ENCODE data around the gene C12orf57.

The C12orf57 gene

DNA sequence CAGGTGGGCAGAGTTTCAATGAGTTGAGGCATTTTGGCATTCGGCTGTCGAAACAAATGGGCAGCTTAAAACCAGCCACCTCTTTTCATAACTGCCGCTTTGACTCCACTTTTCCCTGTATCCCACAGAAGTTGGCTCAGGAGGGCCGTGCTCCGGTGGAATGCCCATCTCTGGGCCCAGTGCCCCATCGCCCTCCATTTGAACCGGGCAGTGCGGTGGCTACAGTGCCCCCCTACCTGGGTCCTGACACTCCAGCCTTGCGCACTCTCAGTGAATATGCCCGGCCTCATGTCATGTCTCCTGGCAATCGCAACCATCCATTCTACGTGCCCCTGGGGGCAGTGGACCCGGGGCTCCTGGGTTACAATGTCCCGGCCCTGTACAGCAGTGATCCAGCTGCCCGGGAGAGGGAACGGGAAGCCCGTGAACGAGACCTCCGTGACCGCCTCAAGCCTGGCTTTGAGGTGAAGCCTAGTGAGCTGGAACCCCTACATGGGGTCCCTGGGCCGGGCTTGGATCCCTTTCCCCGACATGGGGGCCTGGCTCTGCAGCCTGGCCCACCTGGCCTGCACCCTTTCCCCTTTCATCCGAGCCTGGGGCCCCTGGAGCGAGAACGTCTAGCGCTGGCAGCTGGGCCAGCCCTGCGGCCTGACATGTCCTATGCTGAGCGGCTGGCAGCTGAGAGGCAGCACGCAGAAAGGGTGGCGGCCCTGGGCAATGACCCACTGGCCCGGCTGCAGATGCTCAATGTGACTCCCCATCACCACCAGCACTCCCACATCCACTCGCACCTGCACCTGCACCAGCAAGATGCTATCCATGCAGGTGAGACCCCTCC lies 5.2 kb upstream of the C12orf57 start:
- no peak for DNase-seq

DNA sequence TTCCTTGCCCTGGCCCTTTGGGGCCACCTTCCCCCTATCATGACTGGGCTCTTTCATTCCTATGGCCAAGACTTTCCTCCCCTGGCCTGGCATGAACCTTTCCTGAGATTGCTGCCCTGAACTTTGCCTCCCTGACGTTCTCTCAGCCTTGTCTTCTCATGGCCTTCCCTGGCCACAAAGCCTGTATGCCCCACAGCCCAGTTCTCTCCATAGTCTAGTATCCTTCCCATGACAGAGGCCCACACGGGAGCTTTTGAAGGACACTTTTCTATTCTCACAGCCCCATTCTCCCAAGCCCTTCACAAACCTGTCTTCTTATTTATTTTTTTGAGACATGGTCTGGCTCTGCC lies 4.7 kb upstream of the C12orf57 start:
- DNase-seq: no peak

DNA sequence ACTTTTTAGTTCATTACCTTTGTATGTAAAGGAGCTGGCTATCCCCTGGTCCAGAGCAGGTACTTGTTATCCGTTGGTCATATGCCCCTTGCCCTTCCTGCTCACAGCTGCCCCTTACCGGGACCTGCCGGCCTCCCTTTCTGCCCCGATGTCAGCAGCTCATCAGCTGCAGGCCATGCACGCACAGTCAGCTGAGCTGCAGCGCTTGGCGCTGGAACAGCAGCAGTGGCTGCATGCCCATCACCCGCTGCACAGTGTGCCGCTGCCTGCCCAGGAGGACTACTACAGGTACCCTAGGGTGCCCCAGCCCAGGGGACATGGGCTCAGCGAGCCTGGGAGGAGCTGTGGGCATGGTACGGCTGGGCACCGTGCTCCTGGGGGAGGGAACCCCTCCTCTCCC lies 2.6 kb upstream of the C12orf57 start:
- no peak for DNase-seq

DNA sequence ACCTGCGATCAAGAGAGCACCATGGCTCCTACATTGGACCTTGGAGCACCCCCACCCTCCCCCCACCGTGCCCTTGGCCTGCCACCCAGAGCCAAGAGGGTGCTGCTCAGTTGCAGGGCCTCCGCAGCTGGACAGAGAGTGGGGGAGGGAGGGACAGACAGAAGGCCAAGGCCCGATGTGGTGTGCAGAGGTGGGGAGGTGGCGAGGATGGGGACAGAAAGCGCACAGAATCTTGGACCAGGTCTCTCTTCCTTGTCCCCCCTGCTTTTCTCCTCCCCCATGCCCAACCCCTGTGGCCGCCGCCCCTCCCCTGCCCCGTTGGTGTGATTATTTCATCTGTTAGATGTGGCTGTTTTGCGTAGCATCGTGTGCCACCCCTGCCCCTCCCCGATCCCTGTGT lies 2.0 kb upstream of the C12orf57 start:
- DNase-seq: no peak

DNA sequence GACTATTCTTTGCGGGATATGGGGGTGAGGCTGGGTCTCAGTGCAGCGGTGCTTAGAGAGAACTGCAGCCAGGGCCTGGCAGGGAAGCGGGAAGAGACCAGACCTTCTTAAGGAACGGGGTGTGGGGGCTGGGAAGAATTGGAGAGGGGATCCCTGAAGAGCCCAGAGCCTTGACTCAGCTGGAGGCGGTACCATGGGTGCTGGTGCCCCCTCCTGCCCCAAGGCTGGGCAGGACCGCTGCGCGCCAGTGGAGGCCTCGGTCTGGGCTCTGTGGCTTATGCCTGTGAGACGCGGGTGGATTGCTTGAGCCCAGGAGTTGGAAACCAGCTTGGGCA lies 1.5 kb upstream of the C12orf57 start:
- DNase-seq: no peak

DNA sequence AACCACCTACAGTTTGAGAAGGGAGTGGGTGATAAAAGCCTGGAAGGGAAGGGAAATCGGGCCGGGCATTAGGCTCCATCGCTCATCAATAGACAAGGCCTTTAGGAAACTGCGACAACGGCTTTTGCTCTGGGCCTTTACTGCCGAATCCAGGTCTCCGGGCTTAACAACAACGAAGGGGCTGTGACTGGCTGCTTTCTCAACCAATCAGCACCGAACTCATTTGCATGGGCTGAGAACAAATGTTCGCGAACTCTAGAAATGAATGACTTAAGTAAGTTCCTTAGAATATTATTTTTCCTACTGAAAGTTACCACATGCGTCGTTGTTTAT lies 467 bp upstream of the C12orf57 start:
- DNase-seq: peak; percentile 43

DNA sequence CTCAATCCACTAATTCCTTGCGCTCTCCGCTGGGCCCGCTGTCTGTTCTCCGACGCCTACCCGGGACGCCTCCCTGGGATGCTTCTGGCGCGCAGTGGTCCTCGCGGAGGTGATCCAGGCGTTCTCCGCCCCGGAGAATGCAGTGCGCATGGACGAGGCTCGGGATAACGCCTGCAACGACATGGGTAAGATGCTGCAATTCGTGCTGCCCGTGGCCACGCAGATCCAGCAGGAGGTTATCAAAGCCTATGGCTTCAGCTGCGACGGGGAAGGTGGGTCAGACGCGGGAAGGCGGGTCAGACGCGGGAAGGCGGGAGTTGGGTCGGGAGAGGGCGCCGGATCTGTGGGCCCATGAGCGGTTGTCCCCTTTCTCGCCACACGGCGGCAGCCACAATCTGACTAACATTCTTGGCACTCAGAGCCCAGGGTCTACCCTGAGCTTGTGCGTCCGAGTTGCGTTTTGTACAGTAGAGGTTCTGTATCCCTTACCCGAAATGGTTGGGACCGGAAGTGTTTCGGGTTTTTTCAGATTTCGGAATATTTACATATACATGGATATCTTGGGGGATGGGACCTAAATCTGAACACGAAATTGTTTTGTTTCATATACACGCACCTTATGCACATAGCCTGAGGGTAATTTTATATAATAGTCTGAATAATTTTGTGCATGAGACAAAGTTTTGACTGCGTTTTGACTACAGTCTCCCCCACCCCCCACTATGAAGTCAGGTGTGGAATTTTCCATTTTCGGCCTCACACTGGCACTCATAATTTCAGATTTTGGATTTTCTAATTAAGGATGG lies 762 bp downstream of the C12orf57 start:
- DNase-seq: peak; percentile 89

DNA sequence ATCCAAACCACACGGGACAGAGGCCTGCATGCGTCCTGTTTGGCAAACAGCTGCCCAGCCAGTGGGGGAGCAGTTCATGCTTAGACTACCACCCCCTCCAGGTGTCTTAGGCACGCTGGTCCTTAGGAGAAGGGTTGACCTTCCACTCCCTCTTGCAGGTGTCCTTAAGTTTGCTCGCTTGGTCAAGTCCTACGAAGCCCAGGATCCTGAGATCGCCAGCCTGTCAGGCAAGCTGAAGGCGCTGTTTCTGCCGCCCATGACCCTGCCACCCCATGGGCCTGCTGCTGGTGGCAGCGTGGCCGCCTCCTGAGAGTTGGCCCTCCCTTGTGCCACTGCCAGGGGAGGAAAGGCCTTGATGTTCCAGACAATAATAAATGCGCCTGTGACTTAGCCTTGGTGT lies 1.8 kb downstream of the C12orf57 start:
- DNase-seq: no peak

DNA sequence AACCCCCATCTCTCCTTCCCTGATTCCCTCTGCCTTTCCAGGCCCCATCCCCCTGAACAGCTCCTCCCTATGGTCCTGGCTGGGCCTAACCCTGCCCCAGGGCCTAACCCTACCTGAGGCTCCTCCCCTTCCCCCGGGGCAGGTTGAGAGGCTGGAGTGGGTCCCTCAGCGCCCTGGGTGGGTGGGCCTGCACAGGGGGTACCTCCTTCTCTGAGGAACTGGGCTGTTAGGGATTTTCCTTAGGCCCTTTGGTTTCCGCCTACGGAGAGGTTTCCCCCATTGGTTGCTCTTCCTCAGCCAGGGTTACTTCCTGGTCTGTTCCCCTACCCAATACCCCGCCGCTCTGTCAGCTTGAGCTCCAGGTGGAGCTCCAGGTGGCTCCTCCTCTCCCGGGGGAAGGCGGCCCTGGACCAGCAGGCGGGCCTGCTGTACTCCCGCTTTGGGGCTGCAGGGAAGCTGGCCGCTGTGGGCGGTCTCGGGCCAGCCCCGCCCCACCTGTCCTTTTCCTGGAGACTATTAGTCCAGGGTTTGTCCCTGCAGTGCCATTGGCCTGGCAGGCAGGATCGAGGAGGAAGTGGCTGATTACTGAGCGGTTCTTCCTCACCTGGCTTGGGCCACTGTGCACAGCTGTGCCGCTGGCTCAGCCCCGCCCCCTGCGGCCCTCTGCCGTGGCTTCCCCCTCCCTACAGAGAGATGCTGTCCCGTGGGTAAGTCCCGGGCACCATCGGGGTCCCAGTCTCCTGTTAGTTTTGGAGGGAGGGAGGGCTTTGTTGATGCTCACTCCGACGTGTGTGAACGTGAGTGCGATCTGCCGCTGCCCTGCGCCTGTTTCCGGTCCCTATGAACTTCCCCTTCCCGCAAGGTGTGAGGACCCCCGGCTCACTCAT lies 2.5 kb downstream of the C12orf57 start:
- no peak for DNase-seq

DNA sequence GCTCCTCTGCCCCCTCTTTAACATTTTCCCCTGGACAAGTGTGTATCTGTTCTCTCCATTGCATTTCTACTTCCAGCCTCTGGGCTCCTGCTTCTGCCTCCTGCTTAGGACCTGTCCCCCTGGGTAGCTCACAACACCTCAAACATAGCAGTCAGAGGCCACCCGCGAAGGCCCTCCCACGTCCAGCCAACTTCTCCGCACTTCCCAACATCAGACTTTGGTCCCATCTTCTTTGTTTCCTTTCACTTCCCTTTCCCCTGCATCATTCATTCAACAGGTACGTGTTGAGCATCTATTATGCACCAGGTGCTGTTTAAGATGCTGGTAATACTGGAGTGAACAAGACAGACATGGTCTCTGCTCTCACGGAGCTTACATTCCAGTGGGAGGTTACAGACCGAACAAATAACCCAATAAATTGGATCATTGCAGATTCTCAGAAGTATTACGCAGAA lies 3.1 kb downstream of the C12orf57 start:
- DNase-seq: no peak

DNA sequence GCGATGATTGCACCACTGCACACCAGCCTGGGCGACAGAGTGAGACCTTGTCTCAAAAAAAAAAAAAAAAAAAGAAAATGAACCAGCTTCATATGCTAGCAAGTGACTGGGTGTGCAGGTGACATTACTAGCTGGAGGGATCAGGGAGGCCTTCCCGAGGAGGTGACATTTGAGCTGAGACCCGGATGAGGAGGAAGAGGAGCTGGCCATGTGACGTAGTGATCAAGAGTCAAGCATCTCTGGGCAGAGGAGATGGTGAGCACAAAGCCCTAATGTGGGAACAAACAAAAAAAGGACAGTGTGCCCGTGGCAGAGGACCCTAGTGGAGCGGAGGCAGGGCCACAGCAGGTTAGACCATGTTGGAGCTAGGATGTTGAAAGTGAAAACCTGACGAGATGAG lies 3.8 kb downstream of the C12orf57 start:
- DNase-seq: no peak

DNA sequence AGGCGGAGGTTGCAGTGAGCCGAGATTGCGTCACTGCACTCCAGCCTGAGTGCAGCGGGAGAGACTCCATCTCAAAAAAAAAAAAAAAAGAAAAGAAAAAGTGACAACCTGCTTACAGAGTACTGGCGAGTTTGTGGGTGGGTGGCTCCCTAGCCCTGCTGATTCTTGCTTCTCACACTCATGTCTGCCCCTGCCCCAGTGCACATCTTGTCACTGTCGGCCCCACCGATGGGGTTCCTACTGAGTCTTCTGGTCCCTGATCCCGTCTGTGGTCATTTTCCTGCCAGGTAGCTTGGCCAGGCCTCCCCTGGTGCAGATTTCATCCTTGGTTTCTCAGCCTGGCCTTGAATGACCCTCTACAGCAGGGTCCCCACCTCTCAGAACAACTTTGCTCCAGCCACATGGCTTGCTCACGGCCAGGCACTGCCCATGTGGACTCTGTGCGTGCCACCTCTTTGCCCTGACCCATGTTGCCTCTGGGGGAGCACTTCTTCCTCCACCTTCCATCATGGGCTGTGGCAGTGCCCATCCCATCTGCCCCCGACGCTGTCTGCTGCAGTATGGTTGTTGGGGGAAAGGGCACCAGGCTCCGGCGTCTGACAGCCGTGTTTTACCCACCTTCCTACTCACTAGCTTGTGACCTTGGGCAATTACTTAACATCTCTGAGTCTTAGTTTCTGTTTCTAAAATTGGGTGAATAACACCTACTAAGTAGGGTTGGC lies 5.2 kb downstream of the C12orf57 start:
- DNase-seq: no peak

DNA sequence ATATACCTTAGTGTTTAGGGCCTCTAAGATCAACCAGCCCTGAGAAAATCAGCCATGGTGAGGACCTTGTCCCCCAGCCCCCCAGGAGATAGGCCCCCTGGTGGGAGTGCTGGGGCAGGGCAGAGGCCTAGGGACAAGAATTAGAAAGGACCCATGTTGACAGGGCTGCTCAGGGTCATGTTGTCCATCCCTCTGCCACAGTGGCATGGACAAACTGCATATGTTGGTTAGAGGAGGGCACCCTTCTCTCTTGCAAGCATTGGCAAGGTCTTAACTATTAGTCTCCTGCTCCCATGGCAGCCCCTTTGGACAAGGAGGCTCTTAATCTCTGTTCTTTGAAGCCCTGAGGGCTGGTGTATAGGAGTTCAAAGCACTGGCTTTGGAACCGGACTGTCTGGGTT lies 6.6 kb downstream of the C12orf57 start:
- DNase-seq: no peak

DNA sequence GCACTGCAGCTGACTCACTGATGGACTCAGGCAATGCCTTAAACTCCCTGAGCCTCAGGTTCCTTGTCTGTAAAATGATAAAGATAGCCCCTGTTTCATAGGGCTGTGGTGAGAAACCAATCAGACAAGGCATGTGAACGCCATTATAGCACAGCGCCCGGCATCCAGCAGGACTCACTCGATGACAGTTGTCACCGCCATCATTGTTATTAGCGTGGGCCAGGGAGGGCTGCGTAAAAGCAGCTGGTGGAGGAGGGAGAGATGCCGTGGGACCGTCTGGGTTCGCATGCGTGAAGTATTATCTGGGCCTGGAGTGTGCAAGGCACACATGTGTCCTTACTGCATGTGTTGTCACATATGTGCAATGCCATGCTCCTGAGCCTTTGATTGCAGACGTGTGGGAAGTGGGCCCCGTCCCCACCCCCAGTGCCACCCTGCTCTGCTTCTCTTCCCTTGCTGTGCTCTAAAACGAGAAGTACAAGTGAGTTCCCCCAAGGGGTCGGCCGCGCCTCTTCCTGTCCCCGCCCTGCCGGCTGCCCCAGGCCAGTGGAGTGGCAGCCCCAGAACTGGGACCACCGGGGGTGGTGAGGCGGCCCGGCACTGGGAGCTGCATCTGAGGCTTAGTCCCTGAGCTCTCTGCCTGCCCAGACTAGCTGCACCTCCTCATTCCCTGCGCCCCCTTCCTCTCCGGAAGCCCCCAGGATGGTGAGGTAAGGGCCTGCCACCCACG lies 7.2 kb downstream of the C12orf57 start, which contains the start of gene PTPN6:
PTPN6 (plus strand) TSS at position 546 of the 730 bp plus-strand sequence; CDS start at position 703, 157 bp downstream.
- DNase-seq: no peak

DNA sequence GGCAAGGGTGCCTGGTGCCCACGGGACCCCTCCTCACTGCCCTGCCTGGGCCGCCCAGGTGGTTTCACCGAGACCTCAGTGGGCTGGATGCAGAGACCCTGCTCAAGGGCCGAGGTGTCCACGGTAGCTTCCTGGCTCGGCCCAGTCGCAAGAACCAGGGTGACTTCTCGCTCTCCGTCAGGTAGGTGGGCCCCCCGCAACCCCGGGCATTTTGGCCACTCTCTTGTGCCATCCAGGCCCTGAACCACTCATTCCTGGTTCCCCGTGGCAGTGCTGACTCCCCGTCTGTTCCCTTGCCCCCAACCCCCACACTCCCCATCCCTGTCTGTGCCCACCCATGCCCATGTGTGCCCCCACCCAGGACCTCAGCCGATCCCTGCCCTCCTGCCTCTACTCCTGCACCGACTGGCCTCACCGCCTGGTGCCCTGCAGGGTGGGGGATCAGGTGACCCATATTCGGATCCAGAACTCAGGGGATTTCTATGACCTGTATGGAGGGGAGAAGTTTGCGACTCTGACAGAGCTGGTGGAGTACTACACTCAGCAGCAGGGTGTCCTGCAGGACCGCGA lies 7.8 kb downstream of the C12orf57 start:
- no peak for DNase-seq

DNA sequence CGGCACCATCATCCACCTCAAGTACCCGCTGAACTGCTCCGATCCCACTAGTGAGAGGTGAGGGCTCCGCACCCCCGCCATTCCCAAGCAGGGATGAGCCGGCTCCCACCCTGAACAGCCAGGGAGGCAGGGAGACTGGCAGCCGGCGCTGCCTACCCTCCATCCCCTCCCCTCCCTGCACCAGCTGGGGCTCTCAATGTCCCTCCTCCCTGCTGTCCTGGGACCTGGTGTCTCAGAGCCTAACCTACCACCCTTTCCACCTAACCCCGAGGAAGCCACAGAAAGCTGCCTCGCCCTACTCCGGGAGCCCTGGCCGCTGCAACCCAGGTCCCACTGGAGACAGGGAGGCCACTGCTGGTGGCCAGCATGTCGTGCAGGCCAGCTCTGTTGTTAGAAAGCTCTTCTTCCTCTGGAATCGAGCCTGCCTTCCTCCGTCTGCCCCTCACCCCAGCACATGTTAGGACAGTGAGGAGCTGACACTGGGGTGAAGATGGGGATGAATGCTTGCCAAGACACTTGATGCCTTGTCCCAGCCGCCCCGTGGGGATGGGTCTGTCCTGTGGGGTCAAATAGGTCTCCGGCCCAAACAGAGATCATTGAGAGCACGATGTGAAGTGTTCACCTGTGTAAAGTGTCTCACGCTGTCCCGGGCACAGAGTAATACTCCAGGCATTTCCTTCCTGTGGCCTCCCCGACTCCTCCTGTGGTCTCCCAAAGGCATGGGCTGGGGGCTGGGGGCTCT lies 8.5 kb downstream of the C12orf57 start:
- DNase-seq: no peak

DNA sequence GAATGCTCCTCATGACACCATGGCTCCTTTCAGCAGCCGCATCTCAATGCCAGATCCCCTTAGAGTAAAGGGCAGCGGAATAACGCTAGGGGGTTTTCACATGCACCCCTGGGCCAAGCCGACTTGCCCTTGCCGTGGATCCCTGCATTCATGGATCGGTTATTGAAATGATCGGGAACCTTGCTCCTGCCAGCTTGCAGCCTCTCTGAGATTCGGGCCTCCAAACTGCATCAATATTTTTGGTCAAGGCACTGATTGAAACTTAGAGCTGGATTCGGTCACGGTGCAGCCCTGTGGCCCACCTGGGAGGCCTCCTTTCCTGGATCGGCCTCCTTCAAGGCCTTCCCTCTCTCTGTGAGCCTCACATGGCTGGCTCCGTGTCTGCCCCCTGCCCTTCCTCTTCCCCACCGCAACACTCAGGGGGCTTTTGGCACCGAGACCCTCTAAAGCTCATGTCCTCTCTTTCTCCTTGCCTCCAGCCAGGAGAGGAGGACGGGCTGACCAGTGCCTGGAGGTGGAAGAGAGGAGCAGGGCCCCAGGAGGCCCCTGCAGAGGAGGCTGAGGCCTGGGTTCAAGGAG lies 9.1 kb downstream of the C12orf57 start:
- DNase-seq: no peak

DNA sequence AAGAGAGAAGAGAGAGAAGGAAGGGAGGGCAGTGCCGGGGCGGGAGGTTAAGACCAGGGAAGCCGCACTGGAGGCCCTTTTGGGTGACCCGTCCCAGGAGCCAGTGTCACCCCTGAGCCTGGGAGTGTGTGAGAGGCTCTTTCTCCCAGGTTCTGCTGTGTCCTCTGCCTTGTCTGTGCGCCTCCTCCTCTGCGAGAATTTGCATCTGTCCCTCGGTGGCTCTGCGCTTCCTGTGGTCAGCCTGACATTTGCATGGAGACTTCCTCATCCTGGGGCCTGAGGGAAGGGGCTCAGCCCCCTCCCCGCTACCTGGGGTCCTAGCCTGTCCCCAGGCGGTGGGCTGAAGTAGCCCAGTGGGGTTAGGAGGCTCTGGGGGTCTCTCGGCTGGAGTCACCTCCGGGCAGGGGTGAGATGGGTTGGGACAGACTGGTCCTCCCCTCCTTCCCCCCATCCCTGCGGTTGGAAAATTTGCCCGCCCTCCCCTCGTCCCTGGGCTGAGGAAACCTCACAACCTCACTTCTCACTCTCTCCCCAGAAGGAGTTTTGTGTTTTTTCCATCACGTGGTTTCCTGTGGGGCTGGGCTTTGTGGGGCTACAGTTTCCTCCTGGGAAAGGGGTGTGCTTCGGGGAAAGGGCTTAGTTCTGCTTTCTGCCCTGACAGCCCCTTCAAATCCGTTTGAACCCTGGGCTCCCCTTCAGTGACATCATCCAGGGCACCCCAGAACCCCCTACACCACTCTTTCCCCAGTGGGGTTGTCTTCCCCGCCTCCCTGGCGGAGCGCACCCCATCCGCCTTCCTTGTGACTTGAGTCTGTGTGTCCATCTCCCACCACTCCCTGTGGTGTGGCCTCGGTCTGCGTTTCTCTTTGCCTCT lies 9.9 kb downstream of the C12orf57 start:
- no peak for DNase-seq

DNA sequence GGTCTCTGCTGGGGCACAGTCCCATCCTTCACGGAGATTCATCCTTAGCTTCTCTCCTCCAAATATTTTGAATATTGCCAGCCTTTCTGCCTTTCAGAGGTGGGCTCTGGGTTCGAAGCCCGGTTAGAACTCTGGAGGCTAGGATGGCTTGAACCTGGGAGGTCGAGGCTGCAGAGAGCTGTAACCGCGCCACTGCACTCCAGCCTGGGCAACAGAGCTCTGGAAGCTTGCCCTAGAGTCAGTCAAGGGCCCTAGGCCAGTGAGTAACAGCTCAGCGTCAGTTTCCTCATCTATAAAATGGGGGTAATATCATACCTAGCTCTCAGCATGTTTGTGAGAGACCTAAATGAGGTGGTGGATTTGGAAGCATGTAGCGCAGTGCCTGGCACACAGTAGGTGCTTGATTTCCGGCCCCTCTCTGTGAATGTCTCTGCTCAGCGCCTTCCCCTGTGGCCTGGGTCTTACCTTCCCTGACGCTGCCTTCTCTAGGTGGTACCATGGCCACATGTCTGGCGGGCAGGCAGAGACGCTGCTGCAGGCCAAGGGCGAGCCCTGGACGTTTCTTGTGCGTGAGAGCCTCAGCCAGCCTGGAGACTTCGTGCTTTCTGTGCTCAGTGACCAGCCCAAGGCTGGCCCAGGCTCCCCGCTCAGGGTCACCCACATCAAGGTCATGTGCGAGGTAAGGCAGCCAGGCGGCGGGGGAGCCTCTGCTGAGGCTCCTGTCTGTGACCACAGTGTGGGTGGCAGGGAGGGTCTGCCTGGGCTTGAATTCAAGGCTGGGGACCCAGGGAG lies 10.7 kb downstream of the C12orf57 start:
- no peak for DNase-seq

All from T1000 (cell line).